Gastroesophageal sphincter (tissue), 3 donors: ENCODE data around the gene SYT8.

Source experiments
- CTCF ChIP-seq, 4 experiments: fragments of 200-600 bp in 2 of 4; fragments of 450-650 bp in 2 of 4; sonication (generic) in 1 of 4; IDR thresholded peaks; one replicate each; pipeline ENCODE4 v1.5.1; 2017 to 2019; ENCODE audit warnings: antibody characterized with exemption in 4 of 4, mild to moderate bottlenecking in 2 of 4, moderate library complexity in 2 of 4
- EP300 ChIP-seq: sonication (generic); formaldehyde crosslinking; IDR thresholded peaks from one replicate; pipeline ENCODE4 v1.6.1; 2017; ENCODE audit warnings: antibody characterized with exemption, mild to moderate bottlenecking
- POLR2A ChIP-seq, 2 donors: fragments of 450-650 bp; IDR thresholded peaks; one replicate each; pipeline ENCODE4 v1.6.1; 2017; ENCODE audit warnings: antibody characterized with exemption in 2 of 2, mild to moderate bottlenecking in 2 of 2, moderate library complexity in 1 of 2
- POLR2AphosphoS5 ChIP-seq: sonication (generic); formaldehyde crosslinking; IDR thresholded peaks from one replicate; pipeline ENCODE4 v1.6.1; 2017; ENCODE audit warnings: antibody characterized with exemption

- no peak for TF ChIP-seq CTCF (IDR thresholded peaks at IDR 0.05)
- TF ChIP-seq POLR2A (IDR thresholded peaks at IDR 0.05), result no peak
- no peak for TF ChIP-seq POLR2AphosphoS5
- TF ChIP-seq EP300, result no peak
Observed at GRCh38 chr11:1854949-1855885, 20.4 kb downstream of the SYT8 start.
